WTC11 (cell line): Measurements from ENCODE around the gene B3GNT8.

Experiments
- CREM ChIP-seq: sonication (generic); formaldehyde crosslinking; IDR thresholded peaks from 2 replicates; pipeline ENCODE4 v1.8.1; 2022; ENCODE audit warnings: mild to moderate bottlenecking, missing genetic modification reagents, moderate library complexity
- CTCF ChIP-seq: fragments of 200-600 bp; IDR thresholded peaks from 2 replicates; pipeline ENCODE4 v1.8.0; 2022; ENCODE audit warnings: antibody characterized with exemption
- E2F1 ChIP-seq: sonication (generic); formaldehyde crosslinking; IDR thresholded peaks from 2 replicates; pipeline ENCODE4 v1.8.0; 2022; ENCODE audit warnings: mild to moderate bottlenecking, missing genetic modification reagents
- E2F5 ChIP-seq: sonication (generic); formaldehyde crosslinking; IDR thresholded peaks from 2 replicates; pipeline ENCODE4 v1.8.1; 2022; ENCODE audit warnings: mild to moderate bottlenecking, moderate library complexity, missing genetic modification reagents
- GABPB1 ChIP-seq: sonication (generic); formaldehyde crosslinking; IDR thresholded peaks from 2 replicates; pipeline ENCODE4 v1.8.1; 2023; ENCODE audit warnings: mild to moderate bottlenecking, missing genetic modification reagents
- JUN ChIP-seq: sonication (generic); formaldehyde crosslinking; IDR thresholded peaks from 2 replicates; pipeline ENCODE4 v1.8.0; 2023; ENCODE audit warnings: mild to moderate bottlenecking, missing genetic modification reagents
- MAX ChIP-seq: sonication (generic); formaldehyde crosslinking; IDR thresholded peaks from 2 replicates; pipeline ENCODE4 v1.8.0; 2022; ENCODE audit warnings: mild to moderate bottlenecking, missing genetic modification reagents
- NR2C2 ChIP-seq: sonication (generic); formaldehyde crosslinking; IDR thresholded peaks from 2 replicates; pipeline ENCODE4 v1.8.0; 2022; ENCODE audit warnings: mild to moderate bottlenecking, missing genetic modification reagents
- SP1 ChIP-seq: sonication (generic); formaldehyde crosslinking; conservative IDR thresholded peaks from 2 replicates; pipeline ENCODE4 v1.8.1; 2022; ENCODE audit warnings: missing genetic modification reagents

- TF ChIP-seq CTCF (no peak), JUN (CRISPR knock-in tag) (no peak), SP1 (CRISPR knock-in tag) (no peak), GABPB1 (CRISPR knock-in tag) (no peak), E2F1 (CRISPR knock-in tag) (no peak), MAX (CRISPR knock-in tag) (no peak), NR2C2 (CRISPR knock-in tag) (no peak), CREM (no peak), E2F5 (no peak)
Measured at GRCh38 chr19:41442473-41443355, 15.5 kb upstream of the B3GNT8 start, which contains the start of gene ERICH4.
